NCI-H510A treated with DMSO at 0.1 percent for 48 hours (cell line): ENCODE data around the gene MRPS17.

Experiments
- DNase-seq: peaks from one replicate; lab custom pipeline; 2025; lab: John Stamatoyannopoulos, UW

Gene MRPS17

GRCh38 chr7:55970978-55971377, 19.3 kb downstream of the MRPS17 start:
- peak; percentile 64 for DNase-seq

GRCh38 chr7:55973747-55974250, 22.1 kb downstream of the MRPS17 start:
- no peak for DNase-seq

GRCh38 chr7:55975988-55976633, 24.4 kb downstream of the MRPS17 start:
- DNase-seq: peak; percentile 47

- no peak for DNase-seq
Observed at GRCh38 chr7:55977831-55978230, 26.2 kb downstream of the MRPS17 start.

GRCh38 chr7:55980266-55980665, 28.6 kb downstream of the MRPS17 start:
- DNase-seq: no peak

- no peak for DNase-seq
Observed at GRCh38 chr7:55983537-55983936, 31.9 kb downstream of the MRPS17 start.

- no peak for DNase-seq
Observed at GRCh38 chr7:55992346-55992745, 40.7 kb downstream of the MRPS17 start.

GRCh38 chr7:55996856-55997500, 45.3 kb downstream of the MRPS17 start:
- no peak for DNase-seq

GRCh38 chr7:56003749-56004148, 52.1 kb downstream of the MRPS17 start:
- no peak for DNase-seq
